Chondrocyte (in vitro differentiated cells): ENCODE measurements around the gene MPC2. TPM values are rescaled to one million over a fixed set of nuclear protein-coding genes. Genes with fewer than 3 reads are reported as not detected.

Experiments used
- DNase-seq: peaks from one replicate; pipeline ENCODE4 v3.0.0; 2021; ENCODE audit warnings: mixed read lengths, low spot score
- H3K27ac Mint-ChIP-seq: one replicate; pipeline ENCODE4 v1.8.0; 2021; ENCODE audit warnings: mild to moderate bottlenecking, moderate library complexity, mixed read lengths; ENCODE audit not compliant: unreplicated experiment
- H3K27me3 Mint-ChIP-seq: 2 replicates; pipeline ENCODE4 v1.8.0; 2021; ENCODE audit warnings: low read depth, mixed read lengths
- H3K36me3 Mint-ChIP-seq: 2 replicates; pipeline ENCODE4 v1.8.0; 2021; ENCODE audit warnings: low read depth, mixed read lengths
- H3K4me1 Mint-ChIP-seq: 2 replicates; pipeline ENCODE4 v1.8.0; 2021; ENCODE audit warnings: low read depth, mild to moderate bottlenecking, mixed read lengths
- H3K4me3 Mint-ChIP-seq: one replicate; pipeline ENCODE4 v1.8.0; 2021; ENCODE audit warnings: mild to moderate bottlenecking, moderate library complexity, mixed read lengths; ENCODE audit not compliant: unreplicated experiment
- H3K9me3 Mint-ChIP-seq: 2 replicates; pipeline ENCODE4 v1.8.0; 2021; ENCODE audit warnings: low read depth, mixed read lengths
- total RNA-seq: library from RNA; stranded (reverse); gene quantifications from 3 replicates; pipeline ENCODE4 v1.2.1, GENCODE V29; 2021
- TF ChIP-seq, protein P1 (sequence below): fragments of 200-600 bp; sonication (generic); IDR thresholded peaks from 2 replicates; pipeline ENCODE4 v1.5.0; 2021; ENCODE audit warnings: antibody characterized with exemption, mild to moderate bottlenecking, moderate library complexity

Gene MPC2
- total RNA-seq, 1 donor from 2014 or later: 50.4 TPM

DNA sequence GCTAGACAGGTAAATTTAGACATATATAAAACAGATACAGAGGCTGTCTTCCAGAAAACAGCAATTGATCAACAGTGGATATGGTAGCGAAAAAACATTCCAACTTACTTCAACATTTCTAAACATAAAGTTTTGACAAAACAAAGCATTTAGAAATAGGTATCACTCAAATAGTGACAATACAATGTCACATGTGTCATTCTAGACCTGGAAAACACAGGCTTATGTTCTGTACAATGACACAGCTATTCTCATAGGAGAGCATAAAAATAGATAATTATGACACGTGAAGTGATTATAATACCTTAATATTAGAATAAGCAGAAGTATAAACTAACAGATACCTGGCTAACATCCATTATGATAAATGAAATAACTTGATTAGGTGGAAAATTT lies 8.4 kb downstream of the MPC2 start:
- H3K27ac Mint-ChIP-seq: no peak overlapping the region
- H3K27me3 Mint-ChIP-seq: no peaks in the 10 kb centered on the region

DNA sequence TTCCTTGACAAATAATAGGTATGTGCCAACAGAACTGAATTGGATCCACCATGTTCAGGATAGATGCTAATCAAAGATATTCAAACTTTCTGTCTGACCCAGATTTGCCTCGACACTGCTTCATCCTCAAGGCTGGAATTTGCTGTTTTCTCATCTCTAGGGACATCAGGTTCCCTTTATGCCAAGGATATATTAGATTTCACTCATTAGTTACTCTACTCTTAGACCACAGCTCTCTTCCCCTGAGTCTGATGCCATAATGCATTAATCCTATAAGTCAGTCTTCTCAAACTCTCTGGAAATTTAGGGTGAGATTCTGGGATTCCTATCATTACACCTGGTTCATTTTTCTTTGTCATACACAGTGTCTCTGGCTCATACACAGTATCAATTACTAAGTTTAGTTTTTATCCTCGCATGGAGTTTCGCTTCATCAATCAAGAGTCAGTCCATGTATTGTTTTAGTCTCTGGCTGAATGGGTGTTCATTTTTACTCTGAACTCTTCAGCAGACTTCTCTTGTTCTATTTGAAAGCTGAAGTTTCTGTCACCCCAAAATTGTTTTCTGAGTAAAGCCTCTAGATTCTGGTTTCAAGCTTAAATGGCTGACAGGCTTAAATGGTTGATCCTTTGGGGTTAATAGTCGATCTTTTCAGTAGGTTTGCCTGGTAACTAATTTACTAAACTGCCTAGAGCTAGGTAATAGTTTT lies 9.7 kb downstream of the MPC2 start:
- TF ChIP-seq, protein P1, sequence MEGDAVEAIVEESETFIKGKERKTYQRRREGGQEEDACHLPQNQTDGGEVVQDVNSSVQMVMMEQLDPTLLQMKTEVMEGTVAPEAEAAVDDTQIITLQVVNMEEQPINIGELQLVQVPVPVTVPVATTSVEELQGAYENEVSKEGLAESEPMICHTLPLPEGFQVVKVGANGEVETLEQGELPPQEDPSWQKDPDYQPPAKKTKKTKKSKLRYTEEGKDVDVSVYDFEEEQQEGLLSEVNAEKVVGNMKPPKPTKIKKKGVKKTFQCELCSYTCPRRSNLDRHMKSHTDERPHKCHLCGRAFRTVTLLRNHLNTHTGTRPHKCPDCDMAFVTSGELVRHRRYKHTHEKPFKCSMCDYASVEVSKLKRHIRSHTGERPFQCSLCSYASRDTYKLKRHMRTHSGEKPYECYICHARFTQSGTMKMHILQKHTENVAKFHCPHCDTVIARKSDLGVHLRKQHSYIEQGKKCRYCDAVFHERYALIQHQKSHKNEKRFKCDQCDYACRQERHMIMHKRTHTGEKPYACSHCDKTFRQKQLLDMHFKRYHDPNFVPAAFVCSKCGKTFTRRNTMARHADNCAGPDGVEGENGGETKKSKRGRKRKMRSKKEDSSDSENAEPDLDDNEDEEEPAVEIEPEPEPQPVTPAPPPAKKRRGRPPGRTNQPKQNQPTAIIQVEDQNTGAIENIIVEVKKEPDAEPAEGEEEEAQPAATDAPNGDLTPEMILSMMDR: no peak
- H3K27me3 Mint-ChIP-seq: no peaks in the 10 kb centered on the region
- H3K4me3 Mint-ChIP-seq: no peak overlapping the region
- H3K9me3 Mint-ChIP-seq: no peaks in the 10 kb centered on the region
- peaks cover 4% of the 10 kb centered on the region for H3K36me3 Mint-ChIP-seq
- no peak for DNase-seq
- H3K27ac Mint-ChIP-seq: no peak overlapping the region
- H3K4me1 Mint-ChIP-seq: peaks cover 26% of the 10 kb centered on the region

More for the DNA sequence above, 8.4 kb downstream of the MPC2 start:
- no peak for DNase-seq
- H3K4me1 Mint-ChIP-seq: peaks cover 26% of the 10 kb centered on the region
- TF ChIP-seq, protein P1: no peak
- no peak overlapping the region for H3K4me3 Mint-ChIP-seq
- H3K36me3 Mint-ChIP-seq: no peaks in the 10 kb centered on the region
- H3K9me3 Mint-ChIP-seq: no peaks in the 10 kb centered on the region

DNA sequence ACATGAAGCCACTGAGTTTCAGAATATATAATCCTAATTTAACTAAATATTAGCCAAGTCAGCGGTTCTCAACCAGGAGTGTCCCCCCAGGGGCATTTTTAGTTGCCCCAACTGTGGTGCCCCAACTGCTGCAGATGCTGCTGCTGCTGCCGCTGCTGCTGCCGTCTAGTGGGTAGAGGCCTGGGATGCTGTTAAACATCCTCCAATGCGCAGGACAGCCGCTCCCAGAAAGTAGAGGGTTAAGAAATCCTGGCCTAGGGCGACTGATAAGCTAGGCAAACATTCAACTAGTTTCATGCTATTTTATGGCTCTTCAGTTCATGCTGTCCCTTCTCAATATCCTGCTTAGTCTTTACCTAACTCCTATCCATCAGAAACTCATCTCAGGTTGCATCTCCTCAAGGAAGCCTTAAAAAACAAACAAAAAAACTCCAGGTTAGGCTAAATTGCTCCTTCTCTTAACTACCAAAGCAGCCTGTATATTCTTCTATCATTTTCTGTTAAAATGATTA lies 10.3 kb downstream of the MPC2 start:
- Mint-ChIP-seq H3K36me3 (peaks cover 4% of the 10 kb centered on the region), H3K27ac (no peak overlapping the region), H3K27me3 (no peaks in the 10 kb centered on the region), H3K9me3 (no peaks in the 10 kb centered on the region), H3K4me3 (no peak overlapping the region), H3K4me1 (peaks cover 31% of the 10 kb centered on the region)
- TF ChIP-seq, protein P1: no peak
- DNase-seq: no peak

DNA sequence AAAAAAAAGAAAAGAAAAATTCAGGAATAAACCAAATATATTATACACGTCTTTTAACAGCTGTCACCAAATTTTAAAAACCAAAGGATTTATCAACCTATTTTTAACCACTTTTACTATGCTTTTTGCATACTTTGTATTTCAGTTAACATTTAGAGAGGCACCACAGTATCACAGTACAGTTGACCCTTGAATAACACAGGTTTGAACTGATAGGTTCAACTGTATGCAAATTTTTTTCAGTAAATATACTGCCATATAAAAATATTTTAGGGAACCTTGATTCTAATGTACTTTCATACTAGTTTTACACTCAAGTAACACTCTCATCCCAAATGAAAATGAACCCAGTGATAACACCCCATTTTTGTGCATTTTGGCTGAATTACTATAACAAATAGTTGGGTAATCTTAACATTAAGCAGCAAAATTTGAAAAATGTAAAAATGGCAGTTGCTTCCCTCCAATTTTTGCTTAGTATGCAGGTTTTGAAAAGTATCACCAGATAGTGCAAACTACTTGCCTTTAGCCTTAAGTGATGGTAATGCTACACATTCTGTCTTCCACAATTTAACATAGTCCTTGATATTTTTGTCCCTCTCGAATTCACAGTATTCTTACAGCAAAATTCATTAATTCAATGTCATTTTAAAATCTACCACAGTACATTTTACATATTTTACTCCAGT lies 12.2 kb downstream of the MPC2 start:
- Mint-ChIP-seq H3K36me3 (peaks cover 4% of the 10 kb centered on the region), H3K9me3 (no peaks in the 10 kb centered on the region), H3K27me3 (no peaks in the 10 kb centered on the region)

DNA sequence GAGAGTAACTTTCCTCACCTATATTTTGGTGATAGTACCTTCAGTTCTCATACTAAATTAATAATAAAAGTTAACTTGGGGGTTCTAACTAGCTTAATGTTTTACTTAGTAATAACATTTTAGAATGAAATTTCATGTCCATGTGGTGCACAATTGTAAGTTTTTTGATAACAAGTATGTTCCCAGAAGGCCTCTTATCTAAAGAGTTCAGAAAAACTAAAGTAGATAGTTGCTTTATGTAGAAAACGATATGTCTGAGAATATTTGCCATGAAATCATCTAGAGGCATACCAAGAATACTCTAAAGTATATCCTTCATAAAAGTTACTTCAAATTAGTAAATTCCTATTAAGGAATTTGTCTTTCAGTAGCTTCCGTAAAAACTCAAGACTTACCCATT lies 12.8 kb downstream of the MPC2 start:
- H3K4me3 Mint-ChIP-seq: no peak overlapping the region
- no peak for DNase-seq
- no peaks in the 10 kb centered on the region for H3K27me3 Mint-ChIP-seq
- H3K36me3 Mint-ChIP-seq: peaks cover 5% of the 10 kb centered on the region
- H3K9me3 Mint-ChIP-seq: no peaks in the 10 kb centered on the region
- H3K4me1 Mint-ChIP-seq: peaks cover 35% of the 10 kb centered on the region
- no peak overlapping the region for H3K27ac Mint-ChIP-seq
- TF ChIP-seq, protein P1: no peak

More for the DNA sequence above, 12.2 kb downstream of the MPC2 start:
- TF ChIP-seq, protein P1: no peak
- H3K4me1 Mint-ChIP-seq: peaks cover 35% of the 10 kb centered on the region
- no peak overlapping the region for H3K4me3 Mint-ChIP-seq
- no peak for DNase-seq
- H3K27ac Mint-ChIP-seq: no peak overlapping the region
